ENCODE results near the gene CDH24. TPM values are rescaled to one million over a fixed set of nuclear protein-coding genes. Genes with fewer than 3 reads are reported as not detected.

CDH24 gene, protein sequence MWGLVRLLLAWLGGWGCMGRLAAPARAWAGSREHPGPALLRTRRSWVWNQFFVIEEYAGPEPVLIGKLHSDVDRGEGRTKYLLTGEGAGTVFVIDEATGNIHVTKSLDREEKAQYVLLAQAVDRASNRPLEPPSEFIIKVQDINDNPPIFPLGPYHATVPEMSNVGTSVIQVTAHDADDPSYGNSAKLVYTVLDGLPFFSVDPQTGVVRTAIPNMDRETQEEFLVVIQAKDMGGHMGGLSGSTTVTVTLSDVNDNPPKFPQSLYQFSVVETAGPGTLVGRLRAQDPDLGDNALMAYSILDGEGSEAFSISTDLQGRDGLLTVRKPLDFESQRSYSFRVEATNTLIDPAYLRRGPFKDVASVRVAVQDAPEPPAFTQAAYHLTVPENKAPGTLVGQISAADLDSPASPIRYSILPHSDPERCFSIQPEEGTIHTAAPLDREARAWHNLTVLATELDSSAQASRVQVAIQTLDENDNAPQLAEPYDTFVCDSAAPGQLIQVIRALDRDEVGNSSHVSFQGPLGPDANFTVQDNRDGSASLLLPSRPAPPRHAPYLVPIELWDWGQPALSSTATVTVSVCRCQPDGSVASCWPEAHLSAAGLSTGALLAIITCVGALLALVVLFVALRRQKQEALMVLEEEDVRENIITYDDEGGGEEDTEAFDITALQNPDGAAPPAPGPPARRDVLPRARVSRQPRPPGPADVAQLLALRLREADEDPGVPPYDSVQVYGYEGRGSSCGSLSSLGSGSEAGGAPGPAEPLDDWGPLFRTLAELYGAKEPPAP
- total RNA-seq (2021; ENCODE audit: unreplicated experiment), result 9.0 TPM
- polyA plus RNA-seq (2012; ENCODE audit: insufficient read length), result 6.8 TPM
- Bru-seq, nascent RNA, result percentile 38 among the genes with signal in this experiment
- BruChase-seq, experiment 1, labeled RNA remaining after a 2-hour chase, result percentile 53 among the genes with signal in this experiment
- BruChase-seq, experiment 2, labeled RNA remaining after a 6-hour chase, result percentile 62 among the genes with signal in this experiment
- long read RNA-seq, partial matches to known transcripts, result 5 of 10 reads
- long read RNA-seq, other reads (novel, unspliced or antisense), result 2 of 10 reads

DNA sequence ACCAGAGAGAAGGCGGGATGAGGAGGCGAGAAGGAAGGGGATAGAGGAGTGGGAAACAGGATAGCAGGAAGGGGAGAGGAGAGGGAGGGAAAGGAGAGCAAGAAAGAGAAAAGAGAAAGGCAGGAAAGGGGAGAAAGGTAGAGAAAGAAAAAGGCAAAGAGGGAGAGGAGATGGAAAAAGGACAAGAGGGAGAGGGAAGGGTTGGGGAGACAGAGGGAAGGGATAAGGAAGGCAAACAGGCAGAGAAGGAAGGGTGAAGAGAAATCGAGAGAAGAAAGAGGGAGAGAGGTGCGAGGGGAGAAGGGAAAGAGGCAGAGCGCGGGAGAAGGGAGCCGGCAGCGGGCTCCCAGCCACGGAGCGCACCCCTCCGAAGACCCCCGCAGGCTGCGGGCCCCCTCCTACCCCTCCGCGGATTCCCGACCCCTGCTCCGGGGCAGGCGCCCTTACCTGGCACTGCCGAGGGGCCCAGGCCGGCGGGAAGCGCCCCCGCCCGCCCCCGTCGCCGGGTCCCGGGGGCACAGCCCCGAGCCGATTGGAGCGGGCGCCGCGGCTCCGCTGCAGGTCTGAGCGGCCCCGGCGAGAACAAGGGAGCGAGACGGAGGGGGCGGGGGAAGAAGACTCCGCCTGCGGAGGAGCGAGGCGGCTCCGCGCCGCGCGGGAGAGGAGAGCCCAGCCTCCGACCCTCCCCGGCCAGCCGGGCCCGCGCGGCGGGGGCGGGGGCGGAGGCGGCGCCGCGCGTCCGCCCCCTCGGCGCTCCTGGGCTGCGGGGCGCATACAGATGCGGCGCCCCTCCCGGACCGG is at the start of gene CDH24:
CDH24 (minus strand) TSS at position 565 of the 801 bp plus-strand sequence. CDS start 1,787 bp downstream, outside the sequence.
- H3K27me3 ChIP-seq (ENCODE audit: control insufficient read depth, insufficient read depth, low read length), result no peaks in the 10 kb centered on the region
- ATAC-seq, result peak; percentile 80
- peaks cover 6% of the 10 kb centered on the region; the same call in 1 of the 2 replicates for H3K36me3 ChIP-seq (ENCODE audit: control insufficient read depth, insufficient read depth, low read length)
- no peaks in the 10 kb centered on the region for H3K9me3 ChIP-seq (ENCODE audit: control insufficient read depth, insufficient read depth, low read depth, low read length)
- TF ChIP-seq, protein P1, sequence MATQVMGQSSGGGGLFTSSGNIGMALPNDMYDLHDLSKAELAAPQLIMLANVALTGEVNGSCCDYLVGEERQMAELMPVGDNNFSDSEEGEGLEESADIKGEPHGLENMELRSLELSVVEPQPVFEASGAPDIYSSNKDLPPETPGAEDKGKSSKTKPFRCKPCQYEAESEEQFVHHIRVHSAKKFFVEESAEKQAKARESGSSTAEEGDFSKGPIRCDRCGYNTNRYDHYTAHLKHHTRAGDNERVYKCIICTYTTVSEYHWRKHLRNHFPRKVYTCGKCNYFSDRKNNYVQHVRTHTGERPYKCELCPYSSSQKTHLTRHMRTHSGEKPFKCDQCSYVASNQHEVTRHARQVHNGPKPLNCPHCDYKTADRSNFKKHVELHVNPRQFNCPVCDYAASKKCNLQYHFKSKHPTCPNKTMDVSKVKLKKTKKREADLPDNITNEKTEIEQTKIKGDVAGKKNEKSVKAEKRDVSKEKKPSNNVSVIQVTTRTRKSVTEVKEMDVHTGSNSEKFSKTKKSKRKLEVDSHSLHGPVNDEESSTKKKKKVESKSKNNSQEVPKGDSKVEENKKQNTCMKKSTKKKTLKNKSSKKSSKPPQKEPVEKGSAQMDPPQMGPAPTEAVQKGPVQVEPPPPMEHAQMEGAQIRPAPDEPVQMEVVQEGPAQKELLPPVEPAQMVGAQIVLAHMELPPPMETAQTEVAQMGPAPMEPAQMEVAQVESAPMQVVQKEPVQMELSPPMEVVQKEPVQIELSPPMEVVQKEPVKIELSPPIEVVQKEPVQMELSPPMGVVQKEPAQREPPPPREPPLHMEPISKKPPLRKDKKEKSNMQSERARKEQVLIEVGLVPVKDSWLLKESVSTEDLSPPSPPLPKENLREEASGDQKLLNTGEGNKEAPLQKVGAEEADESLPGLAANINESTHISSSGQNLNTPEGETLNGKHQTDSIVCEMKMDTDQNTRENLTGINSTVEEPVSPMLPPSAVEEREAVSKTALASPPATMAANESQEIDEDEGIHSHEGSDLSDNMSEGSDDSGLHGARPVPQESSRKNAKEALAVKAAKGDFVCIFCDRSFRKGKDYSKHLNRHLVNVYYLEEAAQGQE (IDR thresholded peaks at IDR 0.05; ENCODE audit: insufficient read depth in 1 of 2, low read depth in 2 of 2, low read length in 1 of 2), result no peak
- TF ChIP-seq POLR2AphosphoS5 (IDR thresholded peaks at IDR 0.05; ENCODE audit: low read depth, low read length), result no peak
- TF ChIP-seq TCF7L2 (IDR thresholded peaks at IDR 0.05; ENCODE audit: low read depth, low read length), result no peak
- no peak for TF ChIP-seq SIN3A (IDR thresholded peaks at IDR 0.05; ENCODE audit: borderline replicate concordance, insufficient read depth, low read depth, low read length)
- TF ChIP-seq, protein P2, sequence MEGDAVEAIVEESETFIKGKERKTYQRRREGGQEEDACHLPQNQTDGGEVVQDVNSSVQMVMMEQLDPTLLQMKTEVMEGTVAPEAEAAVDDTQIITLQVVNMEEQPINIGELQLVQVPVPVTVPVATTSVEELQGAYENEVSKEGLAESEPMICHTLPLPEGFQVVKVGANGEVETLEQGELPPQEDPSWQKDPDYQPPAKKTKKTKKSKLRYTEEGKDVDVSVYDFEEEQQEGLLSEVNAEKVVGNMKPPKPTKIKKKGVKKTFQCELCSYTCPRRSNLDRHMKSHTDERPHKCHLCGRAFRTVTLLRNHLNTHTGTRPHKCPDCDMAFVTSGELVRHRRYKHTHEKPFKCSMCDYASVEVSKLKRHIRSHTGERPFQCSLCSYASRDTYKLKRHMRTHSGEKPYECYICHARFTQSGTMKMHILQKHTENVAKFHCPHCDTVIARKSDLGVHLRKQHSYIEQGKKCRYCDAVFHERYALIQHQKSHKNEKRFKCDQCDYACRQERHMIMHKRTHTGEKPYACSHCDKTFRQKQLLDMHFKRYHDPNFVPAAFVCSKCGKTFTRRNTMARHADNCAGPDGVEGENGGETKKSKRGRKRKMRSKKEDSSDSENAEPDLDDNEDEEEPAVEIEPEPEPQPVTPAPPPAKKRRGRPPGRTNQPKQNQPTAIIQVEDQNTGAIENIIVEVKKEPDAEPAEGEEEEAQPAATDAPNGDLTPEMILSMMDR (IDR thresholded peaks at IDR 0.05), result no peak
- in situ Hi-C loops (cut with HindIII; ENCODE audit: low pct_unique_long_range_greater_than_20kb, low sequenced_read_pairs) (no loop called here), intact Hi-C loops (cut with micrococcal nuclease; ENCODE audit: unreplicated experiment) (loop anchor here (5.0 kb wide), 1 partner anchor 125 kb away; no protein-coding TSS in a partner anchor)
- peaks cover 6% of the 10 kb centered on the region for H3K4me1 ChIP-seq (ENCODE audit: control insufficient read depth, insufficient read depth, low read length)
- no peak for DNase-seq (ENCODE audit: low read depth, low spot score)
- BruUV-seq (replicated peaks), result no TSS peak
- peak within 1 kb of the TSS; percentile 55 to 60 for H3K4me3 ChIP-seq (ENCODE audit: low read depth in 2 of 2, low read length in 2 of 2)
- ChIA-PET POLR2A (no interaction called here), CTCF (interaction anchor here (0.7 to 2.6 kb wide), 6 partner anchors 62 to 72 kb away, joined by 3 to 16 read pairs (median 4); no protein-coding TSS in a partner anchor)
- H3K27ac ChIP-seq (ENCODE audit: low read length), result peak within 1 kb of the TSS; percentile 68

DNA sequence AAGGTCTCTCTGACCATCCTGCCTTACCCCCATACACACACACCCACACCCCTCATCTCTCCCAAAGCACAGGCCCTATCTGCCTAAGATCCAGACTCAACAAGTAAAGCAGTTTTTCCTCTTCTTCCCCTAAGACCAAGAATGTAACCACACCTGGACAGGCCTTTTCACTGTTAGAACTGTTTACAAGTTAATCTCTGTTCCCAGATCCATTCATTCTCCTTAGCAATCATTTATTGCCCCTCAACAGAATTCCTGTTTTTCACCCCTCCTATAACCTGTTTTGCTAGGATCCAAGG is 49.4 kb upstream of the CDH24 start:
- Histone ChIP-seq H3K27me3 (ENCODE audit: control insufficient read depth, insufficient read depth, low read length) (no peaks in the 10 kb centered on the region; the same call in 1 of the 2 replicates), H3K4me1 (ENCODE audit: control insufficient read depth, insufficient read depth, low read length) (no peaks in the 10 kb centered on the region), H3K4me3 (ENCODE audit: low read depth in 2 of 2, low read length in 2 of 2) (no peak overlapping the region), H3K9me3 (ENCODE audit: control insufficient read depth, insufficient read depth, low read depth, low read length) (no peaks in the 10 kb centered on the region), H3K36me3 (ENCODE audit: control insufficient read depth, insufficient read depth, low read length) (no peaks in the 10 kb centered on the region), H3K27ac (ENCODE audit: low read length) (no peak overlapping the region)
- no TSS peak for BruUV-seq (replicated peaks)
- POLR2A ChIA-PET, result no interaction called here
- ATAC-seq, result no peak
- CTCF ChIA-PET, result no interaction called here
- no peak for DNase-seq (ENCODE audit: low read depth, low spot score)
- in situ Hi-C loops (cut with HindIII; ENCODE audit: low pct_unique_long_range_greater_than_20kb, low sequenced_read_pairs), result no loop called here
- TF ChIP-seq SIN3A (IDR thresholded peaks at IDR 0.05; ENCODE audit: borderline replicate concordance, insufficient read depth, low read depth, low read length) (no peak), POLR2AphosphoS5 (IDR thresholded peaks at IDR 0.05; ENCODE audit: low read depth, low read length) (no peak), TCF7L2 (IDR thresholded peaks at IDR 0.05; ENCODE audit: low read depth, low read length) (no peak)
- TF ChIP-seq, protein P1 (IDR thresholded peaks at IDR 0.05; ENCODE audit: insufficient read depth in 1 of 2, low read depth in 2 of 2, low read length in 1 of 2), result no peak
- TF ChIP-seq, protein P2 (IDR thresholded peaks at IDR 0.05), result no peak
- intact Hi-C loops (cut with micrococcal nuclease; ENCODE audit: unreplicated experiment), result no loop called here
